HCT116 (cell line): ENCODE measurements around the gene XYLT1. TPM values are rescaled to one million over a fixed set of nuclear protein-coding genes. Genes with fewer than 3 reads are reported as not detected.

ENCODE experiments used
- ATAC-seq: fragments of 200-7000 bp; cut with Tn5 transposase; 2 replicates; pipeline ENCODE4 v1.9.1; 2020; ENCODE audit warnings: mild to moderate bottlenecking, moderate library complexity
- BruUV-seq: library from RNA; stranded (reverse); fragments of 400-500 nt; replicated peaks from 2 replicates; lab custom pipeline; 2021; lab: Mats Ljungman, UMichigan
- CTCF ChIA-PET: fragments of 300-600 bp; sonication (Branson Sonifier 250); formaldehyde crosslinking; loops from one replicate; lab custom pipeline; 2021; ENCODE audit warnings: antibody characterized with exemption; lab: Charles Lee
- POLR2A ChIA-PET: fragments of 300-600, 350-600 bp; sonication (Branson Sonifier 250); formaldehyde crosslinking; loops from one replicate; lab custom pipeline; 2021; ENCODE audit warnings: antibody characterized with exemption; lab: Charles Lee
- RAD21 ChIA-PET, 2 experiments: fragments of 300-600 bp; sonication (Branson Sonifier 250); formaldehyde crosslinking; loops; one replicate each; lab custom pipeline; 2023; ENCODE audit warnings: low total read pairs in 2 of 2; ENCODE audit not compliant: uncharacterized antibody in 2 of 2, unreplicated experiment in 2 of 2, low non-redundant PET in 1 of 2; lab: Charles Lee
- DNase-seq: peaks from one replicate; pipeline ENCODE4 v3.0.0-alpha.2; 2010; ENCODE audit warnings: low read depth, low spot score
- H2AFZ ChIP-seq: fragments of 200-600 bp; shearing (Covaris generic), sonication (generic); 2 replicates; pipeline ENCODE4 v1.6.1; 2017; ENCODE audit warnings: low read depth, mixed run types, mixed read lengths, antibody characterized with exemption, low read length; ENCODE audit not compliant: poor library complexity, severe bottlenecking
- H3K27ac ChIP-seq: 2 replicates; pipeline ENCODE4 v1.5.1; 2012; ENCODE audit warnings: low read depth, low read length
- H3K27me3 ChIP-seq: fragments of 200-600 bp; sonication (generic); 2 replicates; pipeline ENCODE4 v1.6.1; 2016; ENCODE audit warnings: mixed run types, low read length, mixed read lengths; ENCODE audit not compliant: insufficient read depth
- H3K36me3 ChIP-seq, 2 experiments: fragments of 200-500 bp in 1 of 2; fragments of 200-600 bp in 1 of 2; sonication (Bioruptor generic) in 1 of 2; sonication (generic) in 1 of 2; 2 replicates each; pipeline versions ENCODE4 v1.5.1 to v1.6.1; 2014 to 2016; ENCODE audit warnings: low read length in 2 of 2, inconsistent platforms in 1 of 2, mixed read lengths in 1 of 2, mixed run types in 1 of 2; ENCODE audit not compliant: insufficient read depth in 2 of 2, control insufficient read depth in 1 of 2
- H3K4me1 ChIP-seq, 2 experiments: fragments of 200-600 bp in 1 of 2; sonication (generic) in 1 of 2; 2 replicates each; pipeline versions ENCODE4 v1.5.1 to v1.6.1; 2012 to 2017; ENCODE audit warnings: low read length in 2 of 2, inconsistent platforms in 1 of 2, mild to moderate bottlenecking in 1 of 2, mixed read lengths in 1 of 2, mixed run types in 1 of 2, moderate library complexity in 1 of 2; ENCODE audit not compliant: insufficient read depth in 2 of 2, control insufficient read depth in 1 of 2
- H3K4me2 ChIP-seq: fragments of 200-600 bp; sonication (generic); 2 replicates; pipeline ENCODE4 v1.6.1; 2017; ENCODE audit warnings: mixed run types, low read length, mixed read lengths
- H3K4me3 ChIP-seq, 2 experiments: fragments of 200-600 bp in 1 of 2; sonication (generic) in 1 of 2; replicated peaks in 1 of 2; 2 replicates each; pipeline ENCODE4 v1.5.1; 2011 to 2016; ENCODE audit warnings: low read length in 2 of 2, control low read depth in 1 of 2, low read depth in 1 of 2, mild to moderate bottlenecking in 1 of 2, mixed read lengths in 1 of 2, mixed run types in 1 of 2
- H3K79me2 ChIP-seq: fragments of 200-600 bp; sonication (generic); 2 replicates; pipeline ENCODE4 v1.6.1; 2017; ENCODE audit warnings: mild to moderate bottlenecking, mixed run types, low read length, moderate library complexity, mixed read lengths; ENCODE audit not compliant: insufficient read depth
- H3K9ac ChIP-seq: fragments of 200-600 bp; sonication (generic); 2 replicates; pipeline ENCODE4 v1.6.1; 2016; ENCODE audit warnings: low read length, mixed read lengths
- H3K9me2 ChIP-seq: fragments of 200-600 bp; sonication (generic), shearing (Covaris generic); 2 replicates; pipeline ENCODE4 v1.6.1; 2017; ENCODE audit warnings: mixed run types, mild to moderate bottlenecking, moderate library complexity; ENCODE audit not compliant: insufficient read depth
- H3K9me3 ChIP-seq, 2 experiments: fragments of 200-500 bp in 1 of 2; fragments of 200-600 bp in 1 of 2; sonication (Bioruptor generic) in 1 of 2; sonication (generic) in 1 of 2; 2 replicates each; pipeline ENCODE4 v1.6.1; 2014 to 2017; ENCODE audit warnings: low read length in 2 of 2, mixed read lengths in 2 of 2, inconsistent platforms in 1 of 2, low read depth in 1 of 2, mild to moderate bottlenecking in 1 of 2, mixed run types in 1 of 2, moderate library complexity in 1 of 2; ENCODE audit not compliant: control insufficient read depth in 1 of 2, insufficient read depth in 1 of 2
- H4K20me1 ChIP-seq: fragments of 200-600 bp; sonication (generic), shearing (Covaris generic); 2 replicates; pipeline ENCODE4 v1.6.1; 2017; ENCODE audit warnings: mixed run types, mild to moderate bottlenecking, moderate library complexity; ENCODE audit not compliant: insufficient read depth
- ELF1 ChIP-seq: IDR thresholded peaks from 2 replicates; pipeline ENCODE4 v1.6.1; 2012; ENCODE audit warnings: low read depth, borderline replicate concordance
- EZH2 ChIP-seq: fragments of 200-600 bp; sonication (generic); IDR thresholded peaks from 2 replicates; pipeline ENCODE4 v1.6.1; 2017; ENCODE audit warnings: antibody characterized with exemption, mixed run types
- EZH2phosphoT487 ChIP-seq: fragments of 200-600 bp; IDR thresholded peaks from 2 replicates; pipeline ENCODE4 v1.6.1; 2018; ENCODE audit warnings: antibody characterized with exemption, borderline replicate concordance
- REST ChIP-seq: IDR thresholded peaks from 2 replicates; pipeline ENCODE4 v1.6.1; 2012; ENCODE audit warnings: low read depth
- SIN3A ChIP-seq: IDR thresholded peaks from 2 replicates; pipeline ENCODE4 v1.6.1; 2012; ENCODE audit warnings: low read depth
- SP1 ChIP-seq: IDR thresholded peaks from 2 replicates; pipeline ENCODE4 v1.6.1; 2012; ENCODE audit warnings: low read depth
- SRF ChIP-seq: IDR thresholded peaks from 2 replicates; pipeline ENCODE4 v1.6.1; 2012; ENCODE audit warnings: low read depth
- YY1 ChIP-seq: IDR thresholded peaks from 2 replicates; pipeline ENCODE4 v1.6.1; 2011; ENCODE audit warnings: low read length, low read depth, moderate library complexity, mild to moderate bottlenecking; ENCODE audit not compliant: insufficient replicate concordance; ENCODE audit errors: extremely low read depth
- ZFX ChIP-seq: fragments of 450-650 bp; IDR thresholded peaks from 2 replicates; pipeline ENCODE4 v1.6.1; 2017
- ZNF274 ChIP-seq: fragments of 200-500 bp; sonication (Bioruptor generic); IDR thresholded peaks from 2 replicates; pipeline ENCODE4 v1.6.1; 2014; ENCODE audit warnings: mild to moderate bottlenecking, low read depth, low read length, inconsistent platforms
- intact Hi-C: fragments of 100-400 bp; cut with micrococcal nuclease; formaldehyde crosslinking; loops from 2 replicates; pipeline ENCODE4 v1.10.0; 2022
- total RNA-seq: library from RNA; stranded (reverse); gene quantifications from one replicate; pipeline ENCODE4 v1.2.1, GENCODE V29; 2021; ENCODE audit not compliant: unreplicated experiment

Gene XYLT1
- total RNA-seq, 1 experiment from 2014 or later = 4.5 TPM

- TF ChIP-seq SRF (no peak), ZFX (no peak)
- ChIA-PET POLR2A (no interaction called here), RAD21 (no interaction called here), CTCF (no interaction called here)
- H3K9me2 ChIP-seq = no peaks in the 10 kb centered on the region
- H3K4me1 ChIP-seq = no peaks in the 10 kb centered on the region
- no peak overlapping the region for H3K9ac ChIP-seq
- no TSS peak for BruUV-seq
- no peak overlapping the region for H3K27ac ChIP-seq
- no peak overlapping the region for H2AFZ ChIP-seq
- no peak overlapping the region for H3K4me3 ChIP-seq
- no peak overlapping the region for H3K4me2 ChIP-seq
- intact Hi-C loops = no loop called here
- H3K36me3 ChIP-seq = no peaks in the 10 kb centered on the region
- no peaks in the 10 kb centered on the region for H3K9me3 ChIP-seq
- H4K20me1 ChIP-seq = no peaks in the 10 kb centered on the region
- H3K79me2 ChIP-seq = no peaks in the 10 kb centered on the region
- H3K27me3 ChIP-seq = peaks cover 43% of the 10 kb centered on the region
- no peak for ATAC-seq
- DNase-seq = no peak
Observed at GRCh38 chr16:17497648-17498047, 26.9 kb upstream of the XYLT1 start.

- no peak for DNase-seq
- RAD21 ChIA-PET = no interaction called here
- no TSS peak for BruUV-seq
Observed at GRCh38 chr16:17496891-17497290, 26.1 kb upstream of the XYLT1 start.

More at GRCh38 chr16:17496891-17497290, 26.1 kb upstream of the XYLT1 start:
- H3K4me2 ChIP-seq = no peak overlapping the region
- H3K9me2 ChIP-seq = no peaks in the 10 kb centered on the region
- H3K4me3 ChIP-seq = no peak overlapping the region
- H3K9ac ChIP-seq = no peak overlapping the region
- no peak for TF ChIP-seq YY1
- TF ChIP-seq SRF = no peak
- TF ChIP-seq EZH2 = no peak
- no peak for TF ChIP-seq SIN3A
- no peak for TF ChIP-seq REST
- no peak for TF ChIP-seq ZNF274
- TF ChIP-seq EZH2phosphoT487 = no peak
- TF ChIP-seq ELF1 = no peak
- TF ChIP-seq SP1 = no peak
- H2AFZ ChIP-seq = no peak overlapping the region
- CTCF ChIA-PET = no interaction called here
- POLR2A ChIA-PET = no interaction called here
- H3K27ac ChIP-seq = no peak overlapping the region
- no peaks in the 10 kb centered on the region for H3K9me3 ChIP-seq
- no peaks in the 10 kb centered on the region for H3K36me3 ChIP-seq
- no peaks in the 10 kb centered on the region for H4K20me1 ChIP-seq
- H3K79me2 ChIP-seq = no peaks in the 10 kb centered on the region
- H3K4me1 ChIP-seq = no peaks in the 10 kb centered on the region
- intact Hi-C loops = no loop called here
- H3K27me3 ChIP-seq = peaks cover 37% of the 10 kb centered on the region
- ATAC-seq = no peak
